Urothelium cell line (cell line): ENCODE measurements around the gene SDS.
A peak's percentile ranks its signal among the peaks of the same experiment; 100 is the strongest.

Experiments used
- DNase-seq: peaks from one replicate; pipeline ENCODE4 v3.0.0; 2011; ENCODE audit warnings: low spot score, mixed read lengths
- FAIRE-seq: peaks from 2 replicates; lab custom pipeline; 2011; peaks lifted over from hg19 to GRCh38; lab: Jason Lieb, UNC

Gene SDS

GRCh38 chr12:113401066-113402000, 2.4 kb downstream of the SDS start:
- no peak for DNase-seq
- FAIRE-seq: no peak

GRCh38 chr12:113400362-113400761, 3.3 kb downstream of the SDS start:
- DNase-seq (no peak), FAIRE-seq (no peak)

DNA sequence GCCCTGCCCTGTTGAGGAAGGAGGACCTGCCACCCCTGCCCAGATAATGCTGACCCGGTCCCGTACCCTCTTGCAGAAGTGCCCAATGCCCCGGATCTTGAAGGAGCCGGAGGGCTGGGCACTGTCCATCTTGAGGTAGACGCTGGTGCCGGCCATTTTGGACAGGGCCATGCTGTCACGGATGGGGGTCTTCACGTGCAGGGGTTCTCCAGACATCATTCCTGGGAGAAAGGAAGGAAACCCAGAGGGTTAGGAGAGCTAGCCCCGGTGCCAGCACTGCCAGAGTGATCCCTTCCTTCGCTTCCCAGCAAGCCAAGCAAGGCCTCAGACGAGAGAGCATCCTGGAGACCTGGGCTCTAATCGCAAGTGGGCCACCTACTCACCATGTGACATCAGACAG, 4.2 kb downstream of the SDS start:
- DNase-seq: no peak
- no peak for FAIRE-seq

DNA sequence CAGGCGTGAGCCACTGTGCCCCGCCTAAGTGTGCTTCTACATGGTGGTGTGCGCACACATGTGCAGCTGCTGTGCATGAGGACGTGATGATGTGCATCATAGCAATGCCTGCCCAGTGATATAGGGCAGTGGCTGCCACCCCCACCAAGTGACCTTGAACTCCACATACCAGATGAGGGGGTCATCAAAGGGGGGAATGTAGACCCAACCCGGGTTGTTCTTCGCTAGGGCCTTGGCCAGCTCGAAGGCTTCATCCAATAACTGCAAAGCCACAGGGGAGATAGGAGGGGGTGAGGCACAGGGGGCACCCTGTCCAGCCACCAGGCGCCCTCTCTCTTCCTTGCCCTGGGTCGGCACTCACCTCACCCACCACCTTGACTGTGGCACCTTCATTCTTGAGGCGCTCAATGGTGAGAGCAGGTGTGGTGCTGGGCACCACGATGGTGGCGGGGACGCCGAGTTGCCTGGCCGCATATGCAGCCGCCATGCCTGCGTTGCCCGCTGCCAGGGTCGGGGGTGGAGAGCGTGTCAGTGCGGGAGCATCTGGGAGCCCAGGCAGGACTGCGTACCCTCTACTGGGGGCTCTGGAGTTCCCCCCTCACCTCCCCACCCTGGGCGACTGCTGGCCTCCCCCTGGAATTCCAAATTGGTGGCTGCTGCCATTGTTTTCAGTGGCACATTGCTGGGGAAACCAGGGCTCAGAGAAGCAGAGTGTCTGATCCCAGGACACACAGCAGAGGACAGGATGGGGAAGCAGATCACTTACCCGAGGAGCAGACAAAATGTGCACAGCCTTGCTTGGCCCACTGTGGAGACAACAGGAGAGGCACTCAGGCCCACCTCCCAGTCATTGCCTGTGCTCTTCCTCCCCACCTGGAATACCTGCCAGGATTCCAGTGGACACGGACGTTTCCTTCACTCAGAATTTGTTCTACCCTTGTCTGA, 5.1 kb downstream of the SDS start:
- FAIRE-seq: no peak
- no peak for DNase-seq

DNA sequence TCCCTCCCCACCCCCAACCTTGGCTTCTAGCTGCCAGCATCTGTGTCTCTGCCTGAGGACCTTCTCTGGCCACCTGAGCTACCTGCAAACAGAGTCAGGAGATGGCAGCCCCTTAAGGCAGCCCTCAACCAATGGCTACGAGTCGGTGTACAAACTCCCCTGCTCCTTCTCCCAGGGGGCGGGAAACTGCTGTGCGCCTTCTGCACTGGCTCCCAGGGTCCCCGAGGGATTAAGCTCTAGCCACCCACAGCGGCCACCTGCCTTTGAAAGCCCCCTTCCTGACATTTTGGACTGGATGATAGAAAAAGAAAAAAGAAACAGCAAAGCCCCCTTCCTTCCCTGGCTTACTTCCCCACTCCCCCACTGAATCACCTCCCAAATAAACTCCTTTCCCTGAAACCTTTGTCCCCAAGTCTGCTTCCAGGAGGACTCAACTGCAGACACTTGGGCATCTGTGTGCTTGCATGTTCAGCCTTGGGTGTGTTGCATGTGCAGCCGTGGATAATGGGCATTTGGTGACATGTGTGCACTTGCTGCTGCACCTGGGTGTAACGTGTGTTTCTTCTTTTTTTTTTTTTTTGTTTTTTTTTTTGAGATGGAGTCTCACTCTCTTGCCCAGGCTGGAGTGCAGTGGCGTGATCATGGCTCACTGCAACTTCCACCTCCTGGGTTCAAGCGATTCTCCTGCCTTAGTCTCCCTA, 6.0 kb downstream of the SDS start:
- FAIRE-seq: no peak
- no peak for DNase-seq

DNA sequence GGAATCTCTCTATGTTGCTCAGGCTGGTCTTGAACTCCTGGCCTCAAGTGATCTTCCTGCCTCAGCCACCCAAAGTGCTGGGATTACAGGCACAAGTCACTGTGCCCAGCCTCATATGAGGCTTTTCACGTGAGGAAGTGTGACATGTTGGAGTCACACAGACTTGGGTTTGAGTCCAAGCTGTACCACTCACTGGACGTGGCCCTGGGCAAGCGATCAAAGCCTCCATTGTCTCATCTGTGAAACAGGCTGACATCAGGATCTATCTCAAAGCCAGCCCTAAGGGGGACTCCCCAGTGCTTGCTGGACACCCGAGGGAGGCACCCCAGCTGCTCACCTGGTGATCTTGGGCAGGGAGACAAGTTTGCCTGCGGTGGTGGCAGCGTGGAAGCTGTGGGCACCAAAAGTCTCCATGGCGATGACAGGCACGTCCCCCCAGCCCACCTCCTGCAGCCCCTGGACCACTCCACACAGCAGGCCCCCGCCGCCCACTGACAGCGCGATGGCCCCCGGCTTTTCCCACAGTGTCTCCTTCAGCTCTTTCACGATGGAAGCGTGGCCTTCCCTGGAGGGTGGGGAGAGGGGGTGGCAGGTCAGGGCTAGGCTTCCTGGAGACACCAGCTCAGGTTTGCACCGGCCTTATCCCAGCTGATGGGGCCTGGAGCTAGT, 6.7 kb downstream of the SDS start:
- DNase-seq: no peak
- no peak for FAIRE-seq

DNA sequence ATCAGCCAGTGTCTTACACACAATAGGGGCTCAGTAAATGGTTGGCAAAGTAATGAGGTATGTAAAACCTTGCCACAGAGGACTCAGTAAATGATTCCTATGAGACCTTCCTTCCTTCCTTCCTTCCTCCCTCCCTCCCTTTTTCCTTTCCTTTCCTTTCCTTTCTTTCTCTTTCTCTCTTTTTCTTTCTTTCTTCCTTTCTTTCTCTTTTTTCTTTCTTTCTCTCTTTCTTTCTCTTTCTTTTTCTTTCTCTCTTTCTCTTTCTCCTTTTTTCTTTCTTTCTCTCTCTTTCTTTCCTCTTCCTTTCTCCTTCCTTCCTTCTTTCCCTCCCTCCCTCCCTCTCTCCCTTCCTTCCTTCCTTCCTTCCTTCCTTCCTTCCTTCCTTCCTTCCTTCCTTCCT, 7.5 kb downstream of the SDS start:
- FAIRE-seq (no peak), DNase-seq (no peak)

- FAIRE-seq (no peak), DNase-seq (no peak)
These were observed 8.6 kb downstream of the SDS start for GRCh38 chr12:113395119-113395518.

DNA sequence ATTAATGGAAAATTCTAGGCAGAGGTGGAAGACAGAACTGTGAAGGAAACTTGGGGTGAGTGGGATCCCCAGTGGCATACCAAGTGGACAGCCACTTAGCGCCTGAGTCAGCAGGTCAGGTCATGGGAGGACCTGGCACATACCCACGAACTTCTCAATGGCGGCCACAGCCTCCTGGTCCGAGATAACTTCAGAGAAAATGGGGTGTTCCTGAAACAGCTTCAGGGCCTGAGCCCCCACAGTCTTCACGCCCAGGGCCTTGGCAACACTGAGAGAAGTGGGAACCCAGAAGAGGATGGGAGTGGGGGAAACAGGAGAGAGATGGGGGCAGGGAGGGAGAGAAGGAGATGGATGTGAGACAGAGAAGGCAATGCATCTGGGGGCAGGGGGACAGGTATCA, 9.9 kb downstream of the SDS start:
- no peak for FAIRE-seq
- DNase-seq: no peak

GRCh38 chr12:113392988-113393579, 10.6 kb downstream of the SDS start:
- FAIRE-seq (no peak), DNase-seq (no peak)

DNA sequence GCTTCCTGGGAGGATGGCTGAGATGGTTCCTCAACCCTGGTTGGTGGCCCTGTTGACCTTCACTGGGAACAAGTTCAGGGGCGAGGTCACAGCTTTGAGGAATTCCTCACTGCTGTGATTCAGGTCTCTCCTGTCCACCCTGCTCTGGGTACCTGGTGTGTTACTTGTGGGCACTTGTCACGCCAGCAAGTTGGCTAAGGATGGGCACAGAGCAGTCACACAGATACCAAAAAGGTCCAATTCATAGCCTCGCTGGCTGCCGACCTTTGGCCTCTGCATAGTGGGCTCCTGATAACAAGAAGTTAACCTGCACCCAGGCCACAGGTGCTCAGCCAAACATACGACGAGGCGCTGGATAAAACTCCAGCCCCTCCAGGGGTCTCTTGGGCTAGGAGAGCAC, 11.2 kb downstream of the SDS start:
- DNase-seq: no peak
- no peak for FAIRE-seq

DNA sequence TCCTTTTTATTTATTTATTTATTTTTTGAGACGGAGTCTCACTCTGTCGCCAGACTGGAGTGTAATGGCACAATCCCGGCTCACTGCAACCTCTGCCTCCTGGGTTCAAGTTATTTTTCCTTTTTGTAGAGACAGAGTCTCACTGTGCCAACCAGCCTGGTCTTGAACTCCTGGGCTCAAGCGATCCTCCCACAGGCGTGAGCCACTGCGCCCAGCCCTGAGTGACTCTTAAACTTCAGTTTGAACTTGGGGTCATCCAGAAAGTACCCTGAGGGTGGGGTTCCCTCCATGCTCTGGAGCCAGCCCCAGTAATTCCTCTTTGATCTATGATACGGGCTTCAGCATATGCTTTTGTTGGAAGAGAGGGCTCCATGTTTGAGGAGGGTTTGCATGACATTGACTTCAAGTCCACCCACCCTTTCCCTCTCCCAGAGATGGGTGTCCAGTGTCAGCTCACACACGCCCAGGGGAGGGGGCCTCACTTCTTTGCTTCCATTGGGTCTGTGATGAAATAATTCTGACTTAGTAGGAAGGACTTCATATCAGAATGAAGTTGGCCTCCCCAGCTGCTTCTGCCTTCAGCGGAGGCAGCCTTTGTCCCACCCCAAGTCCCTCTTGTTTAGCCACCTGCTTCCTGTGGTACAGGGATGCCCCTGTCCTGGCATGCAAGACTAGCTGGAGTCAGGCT, 11.9 kb downstream of the SDS start:
- DNase-seq (no peak), FAIRE-seq (no peak)

DNA sequence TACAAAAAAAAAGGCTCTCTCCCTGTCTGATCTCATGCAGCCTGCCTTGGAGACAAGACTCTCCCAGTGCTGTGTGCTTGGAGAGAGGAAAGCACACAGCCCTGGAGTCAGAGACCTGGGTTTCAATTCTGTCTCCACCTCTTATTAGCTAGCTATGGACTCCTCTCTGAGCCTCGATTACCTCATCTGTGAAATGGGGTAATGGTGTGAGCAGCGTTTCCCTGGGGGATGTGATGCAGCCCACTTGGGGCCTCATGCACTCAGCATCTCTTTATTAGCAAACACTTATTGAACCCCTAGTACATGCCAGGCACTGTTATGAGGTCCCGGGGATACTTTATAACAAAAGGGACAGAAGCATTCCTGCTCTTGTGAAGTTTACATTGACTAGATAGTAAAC, 12.5 kb downstream of the SDS start:
- DNase-seq (no peak), FAIRE-seq (no peak)

GRCh38 chr12:113390064-113391043, 13.3 kb downstream of the SDS start:
- FAIRE-seq (peak; percentile 92), DNase-seq (no peak)

DNA sequence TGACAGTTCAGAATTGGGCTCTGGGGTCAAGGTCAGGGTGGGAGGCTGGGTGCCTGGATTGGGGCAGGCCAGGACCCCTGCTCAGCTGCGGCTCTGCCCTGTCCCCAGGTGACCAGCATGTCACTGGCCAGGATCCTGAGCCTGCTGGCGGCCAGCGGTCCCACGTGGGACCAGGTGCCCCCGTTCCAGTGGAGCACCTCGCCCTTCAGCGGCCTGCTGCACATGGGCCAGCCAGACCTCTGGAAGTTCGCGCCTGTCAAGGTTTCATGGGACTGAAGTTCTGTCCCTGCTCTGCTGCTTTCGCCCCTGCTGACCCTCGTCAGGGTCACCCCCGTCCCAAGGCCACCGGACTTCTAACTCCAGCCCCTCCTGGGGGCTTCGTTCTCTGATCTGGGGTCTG, 15.3 kb downstream of the SDS start:
- DNase-seq (no peak), FAIRE-seq (no peak)

DNA sequence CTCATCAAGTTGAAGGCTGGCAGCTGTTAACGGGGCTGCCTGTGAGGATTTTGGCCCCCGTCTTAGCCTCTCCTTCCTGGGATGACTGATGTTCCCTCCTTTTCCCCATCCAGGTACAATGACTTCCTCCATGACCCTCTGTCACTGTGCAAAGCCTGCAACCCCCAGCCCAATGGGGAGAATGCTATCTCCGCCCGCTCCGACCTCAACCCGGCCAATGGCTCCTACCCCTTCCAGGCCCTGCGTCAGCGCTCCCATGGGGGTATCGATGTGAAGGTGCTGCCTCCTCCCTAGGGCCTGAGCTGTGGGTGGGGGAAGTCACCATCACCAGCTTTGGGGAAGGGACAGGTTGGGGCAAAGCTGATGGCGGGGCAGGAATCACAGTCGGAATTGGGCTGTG, 16.1 kb downstream of the SDS start:
- no peak for DNase-seq
- FAIRE-seq: no peak

DNA sequence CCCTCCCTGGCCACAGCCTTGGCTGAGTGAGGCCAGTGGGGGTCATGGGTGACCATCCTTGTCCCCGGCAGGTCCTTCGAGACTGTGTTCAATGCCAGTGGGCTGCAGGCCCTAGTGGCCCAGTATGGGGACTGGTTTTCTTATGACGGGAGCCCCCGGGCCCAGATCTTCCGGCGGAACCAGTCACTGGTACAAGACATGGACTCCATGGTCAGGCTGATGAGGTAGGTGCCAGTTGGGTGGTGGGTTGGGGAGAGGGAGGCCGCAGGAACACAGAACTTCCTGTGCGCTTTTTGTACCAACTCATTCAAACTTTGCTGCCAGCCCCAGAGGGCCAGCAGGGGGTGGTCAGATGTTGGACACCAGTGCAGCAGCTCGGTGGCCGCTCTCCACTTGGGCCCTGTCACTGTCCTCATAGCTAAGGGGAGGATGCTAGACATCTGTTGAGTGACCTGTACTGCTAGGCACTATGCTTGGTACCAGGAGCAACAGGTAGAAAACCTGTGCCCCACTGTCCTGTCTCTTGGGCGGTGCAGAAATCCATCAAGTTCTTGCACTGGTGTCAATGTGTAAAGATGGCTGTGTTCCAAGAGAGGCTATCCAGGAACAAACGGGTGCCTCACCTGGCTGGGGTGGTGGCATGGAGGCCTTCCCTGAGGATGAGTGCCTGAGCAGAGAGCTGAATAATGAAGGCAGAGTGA, 16.7 kb downstream of the SDS start:
- FAIRE-seq (no peak), DNase-seq (no peak)
